Measurements from ENCODE around the gene BCL6. TPM values are rescaled to one million over a fixed set of nuclear protein-coding genes. Genes with fewer than 3 reads are reported as not detected.

The BCL6 gene
- 10.7 to 17.8 TPM (median 16.0 TPM) in 5 replicates for total RNA-seq (2022; extraction: Qiagen RNA extraction)

GRCh38 chr3:187745201-187746058 lies at the start of gene BCL6:
Gene BCL6 (minus strand): TSS chr3:187745468. CDS start chr3:187733693, 11,775 bp downstream.

DNA sequence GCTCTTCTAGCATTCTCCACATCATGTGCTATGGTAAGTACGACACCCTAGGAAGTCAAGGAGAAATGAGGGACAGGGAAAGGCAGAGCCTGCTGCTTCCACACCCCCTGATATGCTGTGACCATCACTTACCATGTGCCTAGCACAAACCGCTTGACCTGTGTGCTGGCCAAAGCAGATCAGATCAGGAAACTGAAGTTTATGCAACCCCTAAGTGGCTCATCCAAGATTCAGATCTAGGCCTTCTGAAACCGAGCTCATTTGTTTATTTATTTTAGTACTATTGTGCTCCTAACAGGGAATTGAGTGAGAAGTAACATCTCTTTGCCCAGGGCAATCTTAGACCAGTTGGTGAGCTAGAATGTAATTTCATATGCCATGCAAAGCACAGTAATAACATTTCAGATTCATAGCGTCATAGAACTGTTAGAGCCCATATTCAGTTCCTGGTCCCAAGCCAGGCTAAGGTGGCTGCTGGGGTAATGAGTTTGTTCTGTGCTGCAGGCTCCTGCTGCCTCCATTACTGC lies 42.7 kb downstream of the BCL6 start, which contains the start of gene RTP2:
Gene RTP2, minus strand, starts transcription at position 51 of the 527 bp plus-strand sequence. CDS start 429 bp downstream, outside the sequence.

Other genes with a start within 250 kb of the BCL6 start
- gene SST, start 75.1 kb downstream of the BCL6 start, total RNA-seq (2022; extraction: Qiagen RNA extraction) = not detected in 5 replicates
- not detected in 5 replicates for gene RTP2, start 42.9 kb downstream of the BCL6 start, total RNA-seq (2022; extraction: Qiagen RNA extraction)